K562 (cell line): ENCODE results near the gene KSR2. TPM values are rescaled to one million over a fixed set of nuclear protein-coding genes. Genes with fewer than 3 reads are reported as not detected.

Source experiments
- ATAC-seq: fragments of 200-7000 bp; cut with Tn5 transposase; 3 replicates; pipeline ENCODE4 v1.9.1; 2020; ENCODE audit warnings: moderate library complexity
- BruUV-seq: library from RNA; stranded (reverse); fragments of 400-500 nt; replicated peaks from 2 replicates; lab custom pipeline; 2021; lab: Mats Ljungman, UMichigan
- CTCF ChIA-PET: fragments of 300-600 bp; formaldehyde crosslinking; extraction: SDS; loops from one replicate; lab custom pipeline; 2021; ENCODE audit warnings: low intra/inter-chr PET ratio; lab: Yijun Ruan, JAX
- POLR2A ChIA-PET: fragments of 300-600, 350-650 bp; sonication (Branson Sonifier 250); formaldehyde crosslinking; extraction: SDS; loops from one replicate; lab custom pipeline; 2021; ENCODE audit warnings: antibody characterized with exemption, inconsistent platforms; lab: Yijun Ruan, JAX
- DNase-seq, 4 experiments: peaks; one replicate each; pipeline versions ENCODE4 v3.0.0 to v3.0.0-alpha.2; 2011 to 2018; ENCODE audit warnings: low spot score in 3 of 4, mixed read lengths in 3 of 4; ENCODE audit errors: extremely low read depth in 1 of 4
- FAIRE-seq: peaks from 2 replicates; lab custom pipeline; 2011; peaks lifted over from hg19 to GRCh38; lab: Jason Lieb, UNC
- H2AFZ ChIP-seq: 2 replicates; pipeline ENCODE4 v1.6.0; 2011; ENCODE audit warnings: low read depth, low read length, control low read depth, inconsistent platforms
- H3K27ac ChIP-seq: fragments of 200-600 bp; 3 replicates; pipeline ENCODE4 v1.8.0; 2011; ENCODE audit warnings: low read depth, mild to moderate bottlenecking, control low read depth, inconsistent platforms, low read length, moderate library complexity, mixed read lengths; ENCODE audit errors: extremely low read depth
- H3K27me3 ChIP-seq, 2 experiments: fragments of 300-600 bp in 1 of 2; 2 replicates in 1 of 2; 3 replicates in 1 of 2; pipeline versions ENCODE4 v1.6.0 to v1.8.0; 2011; ENCODE audit warnings: inconsistent platforms in 2 of 2, low read length in 2 of 2, mild to moderate bottlenecking in 1 of 2, mixed read lengths in 1 of 2, moderate library complexity in 1 of 2; ENCODE audit not compliant: control insufficient read depth in 2 of 2, insufficient read depth in 2 of 2
- H3K36me3 ChIP-seq: fragments of 300-600 bp; 3 replicates; pipeline ENCODE4 v1.8.0; 2011; ENCODE audit warnings: mild to moderate bottlenecking, low read length, inconsistent platforms; ENCODE audit not compliant: control insufficient read depth, insufficient read depth
- H3K4me1 ChIP-seq, 2 experiments: fragments of 200-600 bp in 1 of 2; replicated peaks in 1 of 2; 2 replicates in 1 of 2; 3 replicates in 1 of 2; pipeline versions ENCODE4 v1.5.1 to v1.8.0; 2011; ENCODE audit warnings: inconsistent platforms in 2 of 2, low read length in 2 of 2, mild to moderate bottlenecking in 1 of 2, mixed read lengths in 1 of 2, moderate library complexity in 1 of 2; ENCODE audit not compliant: control insufficient read depth in 2 of 2, insufficient read depth in 2 of 2
- H3K4me2 ChIP-seq: 2 replicates; pipeline ENCODE4 v1.6.1; 2011; ENCODE audit warnings: low read length, control low read depth, inconsistent platforms, mixed read lengths; ENCODE audit not compliant: insufficient read depth
- H3K4me3 ChIP-seq: fragments of 200-600 bp; sonication (generic), shearing (Covaris generic); 2 replicates; pipeline ENCODE4 v1.5.1; 2016; ENCODE audit warnings: control low read depth, inconsistent platforms
- H3K79me2 ChIP-seq: fragments of 200-600 bp; 3 replicates; pipeline ENCODE4 v1.8.0; 2011; ENCODE audit warnings: low read length, inconsistent platforms; ENCODE audit not compliant: control insufficient read depth, insufficient read depth
- H3K9ac ChIP-seq, 2 experiments: 2 replicates each; pipeline versions ENCODE4 v1.6.0 to v1.6.1; 2011; ENCODE audit warnings: low read depth in 2 of 2, low read length in 2 of 2, control low read depth in 1 of 2, inconsistent platforms in 1 of 2, mild to moderate bottlenecking in 1 of 2, mixed read lengths in 1 of 2; ENCODE audit not compliant: insufficient read depth in 1 of 2
- H3K9me1 ChIP-seq: one replicate; pipeline ENCODE4 v1.6.0; 2011; ENCODE audit warnings: inconsistent platforms, mild to moderate bottlenecking, low read length, moderate library complexity; ENCODE audit not compliant: control insufficient read depth, insufficient read depth
- H3K9me3 ChIP-seq: replicated peaks from 2 replicates; pipeline ENCODE4 v1.5.1; 2011; ENCODE audit warnings: low read depth, low read length, inconsistent platforms; ENCODE audit not compliant: control insufficient read depth, insufficient read depth
- H4K20me1 ChIP-seq: replicated peaks from 2 replicates; pipeline ENCODE4 v1.6.1; 2011; ENCODE audit warnings: low read length, inconsistent platforms, mixed read lengths; ENCODE audit not compliant: control insufficient read depth, insufficient read depth
- BCL6 ChIP-seq: fragments of 250-450 bp; sonication (Bioruptor Pico); IDR thresholded peaks from 2 replicates; pipeline ENCODE4 v1.4.0; 2020
- CREM ChIP-seq: IDR thresholded peaks from 2 replicates; pipeline ENCODE4 v1.6.1; 2014; ENCODE audit warnings: antibody characterized with exemption, low read depth
- FOXK2 ChIP-seq, 2 experiments: fragments of 450-650 bp; IDR thresholded peaks in 1 of 2; conservative IDR thresholded peaks in 1 of 2; 2 replicates each; pipeline ENCODE4 v1.6.1; 2016; ENCODE audit warnings: low read depth in 2 of 2, mild to moderate bottlenecking in 1 of 2
- JUND ChIP-seq, 2 experiments: IDR thresholded peaks; 2 replicates in 1 of 2; 3 replicates in 1 of 2; pipeline ENCODE4 v1.6.1; 2011; ENCODE audit warnings: borderline replicate concordance in 2 of 2, low read depth in 2 of 2, low read length in 2 of 2, improper control_type of control experiment in 1 of 2, missing biosample characterization in 1 of 2, missing genetic modification characterization in 1 of 2, missing genetic modification reagents in 1 of 2
- POLR2A ChIP-seq: fragments of 450-650 bp; conservative IDR thresholded peaks from 2 replicates; pipeline ENCODE4 v1.6.1; 2016
- SAFB ChIP-seq: fragments of 200-400 bp; formaldehyde crosslinking; IDR thresholded peaks from 2 replicates; pipeline ENCODE4 v1.6.1; 2017; ENCODE audit warnings: low read depth, low read length, borderline replicate concordance
- YBX1 ChIP-seq: fragments of 450-650 bp; IDR thresholded peaks from 2 replicates; pipeline ENCODE4 v1.7.1; 2016; ENCODE audit warnings: mild to moderate bottlenecking
- ZC3H11A ChIP-seq: IDR thresholded peaks from 2 replicates; pipeline ENCODE4 v1.6.1; 2012; ENCODE audit warnings: low read depth, low read length, improper control_type of control experiment
- WGBS: fragments of 100-300 bp; shearing (Covaris generic); methylation state at CpG from one replicate; pipeline ENCODE4 v1.1.6; 2016; ENCODE audit warnings: low coverage, mixed read lengths; ENCODE audit not compliant: insufficient coverage; ENCODE audit errors: missing lambda C conversion rate; 5-methylcytosine and 5-hydroxymethylcytosine counted together
- in situ Hi-C: fragments of 300-500 bp; cut with MboI; formaldehyde crosslinking; loops from 4 replicates; pipeline ENCODE4 v1.15.0; 2018; ENCODE audit warnings: inconsistent platforms, mixed read lengths
- intact Hi-C: fragments of 100-400 bp; cut with micrococcal nuclease; formaldehyde crosslinking; loops from 2 replicates; pipeline ENCODE4 v1.14.2; 2022
- polyA plus RNA-seq, 8 experiments: library from polyadenylated mRNA; depleted of rRNA in 4 of 8; stranded (reverse) in 5 of 8; unstranded in 3 of 8; fragments of >200 nt; fragmentation: Nextera tagmentation in 2 of 8; fragmentation: Illumina TruSeq in 1 of 8; extraction: Ambion mirVana in 2 of 8; extraction: Trizol in 1 of 8; gene quantifications; 2 replicates each; pipeline versions ENCODE4 v1.2.1 to v1.2.3, GENCODE V29; 2011 to 2014; ENCODE audit warnings: inconsistent platforms in 1 of 8, missing spikeins in 1 of 8
- total RNA-seq, 7 experiments: library from RNA; depleted of rRNA in 6 of 7; stranded (reverse); fragments of >200 nt in 6 of 7; fragmentation: Illumina TruSeq in 2 of 7; extraction: Trizol in 2 of 7; gene quantifications; 2 replicates each; pipeline versions ENCODE4 v1.2.1 to v1.2.3, GENCODE V29; 2011 to 2021; ENCODE audit warnings: low replicate concordance in 1 of 7
- TF ChIP-seq, protein P1 (sequence below), 2 experiments: fragments of 200-800 bp in 1 of 2; sonication (Bioruptor generic) in 1 of 2; sonication (generic) in 1 of 2; formaldehyde crosslinking in 1 of 2; IDR thresholded peaks in 1 of 2; conservative IDR thresholded peaks in 1 of 2; 2 replicates each; pipeline versions ENCODE4 v1.5.0 to v1.6.1; 2016 to 2020; ENCODE audit warnings: missing compliant biosample characterization in 1 of 2, missing genetic modification characterization in 1 of 2, missing genetic modification reagents in 1 of 2

Gene KSR2
- total and polyA plus RNA-seq, 9 of the 15 experiments (the other 6 are each of a cell fraction or from before 2014, with no cell fraction given), result not detected

DNA sequence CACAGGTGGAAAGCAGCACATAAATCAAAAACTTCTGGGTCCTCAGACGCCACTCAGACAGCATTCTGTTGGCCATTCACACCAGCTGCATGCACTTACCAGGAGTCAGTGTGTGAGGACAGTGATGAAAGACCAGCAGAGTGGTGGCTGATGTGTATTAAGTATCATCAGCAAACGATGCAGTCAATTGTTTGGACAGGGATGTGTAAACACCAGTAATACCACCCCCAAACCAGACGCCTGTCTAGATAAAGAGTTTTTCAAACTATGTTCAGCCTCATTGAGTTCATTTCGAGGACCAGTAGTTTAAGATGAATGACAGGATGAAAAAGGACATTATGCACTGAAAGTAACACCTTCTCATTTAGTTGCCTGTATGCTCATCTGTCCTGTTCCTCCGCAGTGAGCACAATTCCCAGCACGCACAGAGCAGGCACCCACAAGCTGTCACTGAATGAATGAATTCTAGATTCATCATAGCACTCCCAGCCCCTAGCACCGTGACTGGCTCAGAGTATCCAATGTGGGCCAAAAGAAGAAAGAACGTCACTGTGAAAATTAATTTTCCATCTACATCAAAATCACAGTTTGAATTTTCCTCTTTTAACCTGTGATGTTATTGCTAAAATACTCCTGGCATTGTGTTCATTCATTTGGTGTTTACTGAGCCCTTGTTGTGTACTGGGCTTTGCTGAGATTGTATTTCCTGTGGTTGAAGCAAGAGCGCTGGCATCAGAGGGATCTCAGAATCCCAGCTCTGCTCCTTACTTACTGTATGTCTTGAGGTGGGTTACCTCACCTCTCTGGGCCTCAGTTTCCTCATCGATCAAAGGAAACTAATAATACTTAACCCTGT lies 482.6 kb downstream of the KSR2 start:
- H3K9me1 ChIP-seq, result no peaks in the 10 kb centered on the region
- no peaks in the 10 kb centered on the region for H4K20me1 ChIP-seq
- H3K4me2 ChIP-seq, result no peak overlapping the region
- 1% methylated on average over 10 of the region's 10 CpGs for WGBS
- ChIA-PET POLR2A (no interaction called here), CTCF (no interaction called here)
- DNase-seq, result no peak
- no peak overlapping the region for H2AFZ ChIP-seq
- intact Hi-C loops, result no loop called here
- H3K36me3 ChIP-seq, result no peaks in the 10 kb centered on the region
- no peak overlapping the region for H3K4me3 ChIP-seq
- H3K79me2 ChIP-seq, result no peaks in the 10 kb centered on the region
- no peak overlapping the region for H3K9ac ChIP-seq
- no peaks in the 10 kb centered on the region for H3K4me1 ChIP-seq
- BruUV-seq, result no TSS peak
- no peaks in the 10 kb centered on the region for H3K9me3 ChIP-seq
- no peak overlapping the region for H3K27ac ChIP-seq
- FAIRE-seq, result no peak
- ATAC-seq, result no peak
- in situ Hi-C loops, result no loop called here
- TF ChIP-seq, protein P1, sequence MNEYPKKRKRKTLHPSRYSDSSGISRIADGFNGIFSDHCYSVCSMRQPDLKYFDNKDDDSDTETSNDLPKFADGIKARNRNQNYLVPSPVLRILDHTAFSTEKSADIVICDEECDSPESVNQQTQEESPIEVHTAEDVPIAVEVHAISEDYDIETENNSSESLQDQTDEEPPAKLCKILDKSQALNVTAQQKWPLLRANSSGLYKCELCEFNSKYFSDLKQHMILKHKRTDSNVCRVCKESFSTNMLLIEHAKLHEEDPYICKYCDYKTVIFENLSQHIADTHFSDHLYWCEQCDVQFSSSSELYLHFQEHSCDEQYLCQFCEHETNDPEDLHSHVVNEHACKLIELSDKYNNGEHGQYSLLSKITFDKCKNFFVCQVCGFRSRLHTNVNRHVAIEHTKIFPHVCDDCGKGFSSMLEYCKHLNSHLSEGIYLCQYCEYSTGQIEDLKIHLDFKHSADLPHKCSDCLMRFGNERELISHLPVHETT (CRISPR knock-in tag; conservative IDR thresholded peaks at IDR 0.05 in 1 of 2, IDR thresholded peaks at IDR 0.05 in 1 of 2), result no peak
- TF ChIP-seq POLR2A (no peak), ZC3H11A (no peak), CREM (no peak), BCL6 (CRISPR knock-in tag) (no peak), JUND (IDR thresholded peaks at IDR 0.05; ENCODE audit: borderline replicate concordance, low read depth, low read length) (no peak), JUND (tag; IDR thresholded peaks at IDR 0.05; ENCODE audit: borderline replicate concordance, low read depth, low read length) (no peak), SAFB (no peak), YBX1 (no peak), FOXK2 (conservative IDR thresholded peaks at IDR 0.05 in 1 of 2, IDR thresholded peaks at IDR 0.05 in 1 of 2; ENCODE audit: low read depth in 2 of 2) (no peak)
- no peaks in the 10 kb centered on the region; a peak in 1 of 5 replicates for H3K27me3 ChIP-seq
